NT2/D1 (cell line): Measurements from ENCODE around the gene SLC29A2.
"Not testable (repeated sequence)": the region's sequence is repeated elsewhere in the genome, so short reads cannot be mapped to it uniquely, and the experiment has no call there.

Experiments
- SUZ12 ChIP-seq: IDR thresholded peaks from 2 replicates; pipeline ENCODE4 v1.6.1; 2011; ENCODE audit not compliant: insufficient read length, insufficient read depth; ENCODE audit errors: extremely low read depth
- ZNF274 ChIP-seq: IDR thresholded peaks from 2 replicates; pipeline ENCODE4 v1.6.1; 2011; ENCODE audit warnings: mild to moderate bottlenecking, low read depth, low read length

DNA sequence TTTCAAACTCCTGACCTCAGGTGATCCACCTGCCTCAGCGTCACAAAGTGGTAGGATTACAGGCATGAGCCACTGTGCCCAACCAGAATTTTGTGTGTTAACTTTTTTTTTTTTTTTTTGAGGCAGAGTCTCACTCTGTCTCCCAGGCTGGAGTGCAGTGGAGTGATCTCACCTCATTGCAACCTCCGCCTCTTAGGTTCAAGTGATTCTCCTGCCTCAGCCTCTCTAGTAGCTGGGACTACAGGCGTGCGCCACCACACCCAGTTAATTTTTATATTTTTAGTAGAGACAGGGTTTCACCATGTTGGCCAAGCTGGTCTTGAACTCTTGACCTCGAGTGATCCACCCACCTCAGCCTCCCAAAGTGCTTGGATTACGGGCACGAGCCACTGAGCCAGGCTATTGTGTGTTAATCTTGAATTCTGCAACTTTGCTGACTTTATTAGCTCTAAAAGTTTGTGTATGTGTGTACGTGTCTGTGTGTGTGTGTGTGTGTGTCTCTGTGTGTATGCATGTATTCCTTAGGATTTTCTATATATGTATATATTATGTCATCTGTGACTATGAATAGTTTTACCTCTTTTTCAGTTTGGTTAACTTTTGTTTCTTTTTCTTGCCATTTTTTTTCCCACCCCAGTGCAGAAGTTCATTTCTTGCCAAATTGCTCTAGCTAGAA is 20.9 kb downstream of the SLC29A2 start:
- TF ChIP-seq SUZ12, ZNF274: not testable (repeated sequence)
